B cell (primary cell): ENCODE measurements around the gene FMN2. TPM values are rescaled to one million over a fixed set of nuclear protein-coding genes. Genes with fewer than 3 reads are reported as not detected.

ENCODE experiments used
- ATAC-seq: fragments of 200-7000 bp; cut with Tn5 transposase; one replicate; pipeline ENCODE4 v1.10.0; 2021; ENCODE audit warnings: low read depth, mild to moderate bottlenecking, moderate number of reproducible peaks, moderate library complexity
- CTCF ChIA-PET: fragments of 350-600 bp; sonication (Branson Sonifier 250); formaldehyde crosslinking; loops from one replicate; lab custom pipeline; 2021; ENCODE audit warnings: antibody characterized with exemption, inconsistent platforms; lab: Charles Lee
- POLR2A ChIA-PET: fragments of 350-600 bp; sonication (Branson Sonifier 250); formaldehyde crosslinking; loops from one replicate; lab custom pipeline; 2021; ENCODE audit warnings: antibody characterized with exemption; lab: Charles Lee
- DNase-seq: peaks from one replicate; pipeline ENCODE4 v3.0.0; 2013
- H2AFZ ChIP-seq: 2 replicates; pipeline ENCODE4 v1.6.1; 2012; ENCODE audit warnings: mild to moderate bottlenecking, low read depth, low read length; ENCODE audit not compliant: insufficient read depth, poor library complexity, severe bottlenecking
- H3K27ac ChIP-seq, 2 donors: 1 replicate in 1 of 2; 2 replicates in 1 of 2; pipeline ENCODE4 v1.5.1; 2012 to 2013; ENCODE audit warnings: low read length in 2 of 2, mild to moderate bottlenecking in 2 of 2, moderate library complexity in 1 of 2
- H3K27me3 ChIP-seq, 4 experiments: fragments of 200-600 bp in 1 of 4; sonication (generic) in 1 of 4; replicated peaks in 1 of 4; 1 replicate in 2 of 4; 2 replicates in 2 of 4; pipeline versions ENCODE4 v1.6.1 to v1.7.0; 2013 to 2016; ENCODE audit warnings: low read length in 3 of 4, mild to moderate bottlenecking in 2 of 4, mixed read lengths in 1 of 4, moderate library complexity in 1 of 4; ENCODE audit not compliant: insufficient read depth in 4 of 4, control insufficient read depth in 3 of 4; ENCODE audit errors: control extremely low read depth in 1 of 4
- H3K36me3 ChIP-seq, 2 experiments: replicated peaks in 1 of 2; 1 replicate in 1 of 2; 2 replicates in 1 of 2; pipeline versions ENCODE4 v1.6.1 to v1.7.1; 2013; ENCODE audit warnings: low read length in 1 of 2; ENCODE audit not compliant: insufficient read depth in 2 of 2, control insufficient read depth in 1 of 2; ENCODE audit errors: control extremely low read depth in 1 of 2, extremely low read depth in 1 of 2
- H3K4me1 ChIP-seq, 2 donors: fragments of 200-600 bp in 1 of 2; sonication (generic) in 1 of 2; 1 replicate in 1 of 2; 2 replicates in 1 of 2; pipeline versions ENCODE4 v1.5.1 to v1.6.1; 2013 to 2017; ENCODE audit warnings: low read length in 2 of 2; ENCODE audit not compliant: control insufficient read depth in 2 of 2, insufficient read depth in 2 of 2
- H3K4me2 ChIP-seq: replicated peaks from 2 replicates; pipeline ENCODE3; 2012; ENCODE audit warnings: mild to moderate bottlenecking, low read depth, low read length; ENCODE audit not compliant: poor library complexity, severe bottlenecking
- H3K4me3 ChIP-seq, 5 experiments: fragments of 200-600 bp in 1 of 5; sonication (generic) in 1 of 5; 1 replicate in 3 of 5; 2 replicates in 2 of 5; pipeline versions ENCODE4 v1.5.1 to v1.7.0; 2011 to 2016; ENCODE audit warnings: low read length in 4 of 5, mild to moderate bottlenecking in 4 of 5, low read depth in 2 of 5, control low read depth in 1 of 5, moderate library complexity in 1 of 5; ENCODE audit not compliant: insufficient read depth in 1 of 5; ENCODE audit errors: control extremely low read depth in 1 of 5, extremely low read depth in 1 of 5
- H3K79me2 ChIP-seq: fragments of 200-600 bp; sonication (generic); one replicate; pipeline ENCODE4 v1.6.0; 2016; ENCODE audit warnings: low read length; ENCODE audit not compliant: control insufficient read depth, insufficient read depth
- H3K9ac ChIP-seq: fragments of 200-600 bp; sonication (generic); 2 replicates; pipeline ENCODE4 v1.6.1; 2017; ENCODE audit warnings: mild to moderate bottlenecking, low read length, moderate library complexity
- H3K9me3 ChIP-seq, 3 donors: one replicate each; pipeline versions ENCODE4 v1.6.1 to v1.7.1; 2013; ENCODE audit warnings: low read length in 2 of 3; ENCODE audit not compliant: control insufficient read depth in 2 of 3, insufficient read depth in 1 of 3; ENCODE audit errors: control extremely low read depth in 1 of 3
- H4K20me1 ChIP-seq: 2 replicates; pipeline ENCODE4 v1.6.0; 2012; ENCODE audit warnings: mild to moderate bottlenecking, low read length; ENCODE audit not compliant: insufficient read depth, control insufficient read depth, poor library complexity, severe bottlenecking
- H3K27ac Mint-ChIP-seq: one replicate; pipeline ENCODE4 v1.8.0; 2021; ENCODE audit warnings: mixed read lengths
- H3K27me3 Mint-ChIP-seq: one replicate; pipeline ENCODE4 v1.8.0; 2021; ENCODE audit warnings: mixed read lengths
- H3K4me1 Mint-ChIP-seq: one replicate; pipeline ENCODE4 v1.8.0; 2021; ENCODE audit warnings: mixed read lengths
- H3K4me3 Mint-ChIP-seq: one replicate; pipeline ENCODE4 v1.8.0; 2021; ENCODE audit warnings: mixed read lengths
- H3K9me3 Mint-ChIP-seq: one replicate; pipeline ENCODE4 v1.8.0; 2022; ENCODE audit warnings: mixed read lengths; ENCODE audit not compliant: insufficient read depth
- CTCF ChIP-seq: fragments of 200-600 bp; IDR thresholded peaks from one replicate; pipeline ENCODE4 v1.8.0; 2022; ENCODE audit warnings: antibody characterized with exemption, mild to moderate bottlenecking
- EZH2 ChIP-seq: IDR thresholded peaks from 2 replicates; pipeline ENCODE4 v1.6.1; 2012; ENCODE audit warnings: borderline replicate concordance, low read depth, mild to moderate bottlenecking, moderate library complexity, low read length; ENCODE audit not compliant: insufficient read depth, poor library complexity, severe bottlenecking
- WGBS: methylation state at CpG from one replicate; pipeline ENCODE4 v1.1.5; 2013; ENCODE audit warnings: missing lambda C conversion rate; ENCODE audit not compliant: insufficient coverage; 5-methylcytosine and 5-hydroxymethylcytosine counted together
- intact Hi-C: fragments of 100-400 bp; cut with micrococcal nuclease; formaldehyde crosslinking; loops from one replicate; pipeline ENCODE4 v1.10.0; 2022
- polyA plus RNA-seq: library from polyadenylated mRNA; depleted of rRNA; stranded (reverse); fragments of >200 nt; gene quantifications from 2 replicates; pipeline ENCODE4 v1.2.3, GENCODE V29; 2012
- total RNA-seq, 2 donors: library from RNA; stranded (reverse); fragments of 120-200 nt in 1 of 2; gene quantifications; 1 replicate in 1 of 2; 2 replicates in 1 of 2; pipeline versions ENCODE4 v1.2.3 to v1.2.4, GENCODE V29; 2013 to 2022

The FMN2 gene
- total and polyA plus RNA-seq, 2 donors (not counting 1 experiment from before 2014, with no cell fraction given), result not detected

GRCh38 chr1:240491156-240491555, 399.5 kb downstream of the FMN2 start:
- Histone ChIP-seq H3K79me2 (no peaks in the 10 kb centered on the region), H3K36me3 (no peaks in the 10 kb centered on the region), H3K27me3 (no peaks in the 10 kb centered on the region), H3K27ac (no peak overlapping the region), H3K4me2 (no peak overlapping the region), H3K4me3 (no peak overlapping the region), H3K4me1 (no peaks in the 10 kb centered on the region), H4K20me1 (no peaks in the 10 kb centered on the region), H3K9me3 (peaks cover 0 to 18% (median 0%) of the 10 kb centered on the region in 3 donors), H2AFZ (no peak overlapping the region), H3K9ac (no peak overlapping the region)
- ChIA-PET POLR2A (no interaction called here), CTCF (no interaction called here)
- H3K4me1 Mint-ChIP-seq, result no peaks in the 10 kb centered on the region
- H3K27ac Mint-ChIP-seq, result no peak overlapping the region
- intact Hi-C loops, result no loop called here
- H3K27me3 Mint-ChIP-seq, result peaks cover 3% of the 10 kb centered on the region
- H3K4me3 Mint-ChIP-seq, result no peak overlapping the region
- H3K9me3 Mint-ChIP-seq, result no peaks in the 10 kb centered on the region
- TF ChIP-seq EZH2, result no peak
- no peak for TF ChIP-seq CTCF
- DNase-seq, result no peak
- ATAC-seq, result no peak
- 83% methylated on average over 4 of the region's 5 CpGs for WGBS

GRCh38 chr1:240491796-240492195, 400.1 kb downstream of the FMN2 start:
- DNase-seq (no peak), ATAC-seq (no peak)
- Mint-ChIP-seq H3K9me3 (no peaks in the 10 kb centered on the region), H3K27me3 (peaks cover 3% of the 10 kb centered on the region), H3K4me1 (no peaks in the 10 kb centered on the region), H3K4me3 (no peak overlapping the region), H3K27ac (no peak overlapping the region)
- Histone ChIP-seq H3K79me2 (no peaks in the 10 kb centered on the region), H3K36me3 (no peaks in the 10 kb centered on the region), H4K20me1 (no peaks in the 10 kb centered on the region), H3K4me2 (no peak overlapping the region), H3K4me1 (no peaks in the 10 kb centered on the region), H3K4me3 (no peak overlapping the region), H3K9me3 (peaks cover 0 to 18% (median 0%) of the 10 kb centered on the region in 3 donors), H3K27me3 (no peaks in the 10 kb centered on the region), H2AFZ (no peak overlapping the region), H3K9ac (no peak overlapping the region), H3K27ac (no peak overlapping the region)
- intact Hi-C loops, result no loop called here
- CTCF ChIA-PET, result no interaction called here
- WGBS, result 85% methylated on average over 2 of the region's 7 CpGs
- no peak for TF ChIP-seq EZH2
- TF ChIP-seq CTCF, result no peak
- POLR2A ChIA-PET, result no interaction called here
